GM19193 (cell line): Measurements from ENCODE around the gene ZNF169.

ENCODE experiments used
- POLR2A ChIP-seq: IDR thresholded peaks from 4 replicates; pipeline ENCODE4 v1.6.1; 2011; ENCODE audit not compliant: insufficient read depth, insufficient read length; ENCODE audit errors: extremely low read depth

Gene ZNF169

DNA sequence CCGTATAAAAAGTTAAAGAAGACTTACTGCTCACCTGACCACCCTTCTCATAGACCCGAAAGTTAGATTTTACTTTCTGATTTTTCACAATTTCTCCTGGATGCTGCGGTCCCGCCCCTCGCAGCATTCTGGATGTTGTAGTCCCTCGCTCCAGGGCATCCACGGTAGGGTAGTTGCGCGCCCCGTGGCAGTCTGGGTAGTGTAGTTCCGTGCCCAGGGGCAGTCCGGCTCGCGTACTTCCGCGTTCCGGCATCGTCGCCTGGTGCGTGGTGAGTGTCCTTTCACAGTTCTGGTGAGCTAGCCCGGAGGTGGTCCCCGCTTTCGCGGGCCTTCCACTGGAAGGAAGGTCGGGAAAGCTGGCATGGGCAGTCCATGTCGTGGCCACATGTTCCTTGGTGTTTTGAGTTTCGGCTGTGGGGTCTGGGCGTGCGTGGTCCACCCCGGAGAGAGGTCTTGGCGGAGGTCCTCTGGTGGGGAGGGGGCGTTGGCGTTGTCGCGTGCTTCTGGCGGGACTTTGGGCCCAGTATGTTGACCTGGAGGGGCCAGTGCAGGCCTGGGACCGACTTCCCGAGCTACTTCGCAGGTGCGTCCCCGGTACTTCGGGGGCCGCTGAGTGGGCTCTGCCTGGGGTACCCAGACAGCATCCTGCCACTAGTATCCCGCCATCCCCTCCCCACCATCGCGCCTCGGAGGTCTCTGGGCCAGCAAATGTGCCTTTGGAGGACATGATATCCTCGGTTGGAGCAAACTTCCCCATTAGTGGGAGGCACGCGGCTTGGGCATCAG lies at the start of gene ZNF169:
TSS of gene ZNF169 (plus strand) at position 222 of the 786 bp plus-strand sequence. CDS start 19,515 bp downstream, outside the sequence.
- TF ChIP-seq POLR2A, result peak; percentile 86

DNA sequence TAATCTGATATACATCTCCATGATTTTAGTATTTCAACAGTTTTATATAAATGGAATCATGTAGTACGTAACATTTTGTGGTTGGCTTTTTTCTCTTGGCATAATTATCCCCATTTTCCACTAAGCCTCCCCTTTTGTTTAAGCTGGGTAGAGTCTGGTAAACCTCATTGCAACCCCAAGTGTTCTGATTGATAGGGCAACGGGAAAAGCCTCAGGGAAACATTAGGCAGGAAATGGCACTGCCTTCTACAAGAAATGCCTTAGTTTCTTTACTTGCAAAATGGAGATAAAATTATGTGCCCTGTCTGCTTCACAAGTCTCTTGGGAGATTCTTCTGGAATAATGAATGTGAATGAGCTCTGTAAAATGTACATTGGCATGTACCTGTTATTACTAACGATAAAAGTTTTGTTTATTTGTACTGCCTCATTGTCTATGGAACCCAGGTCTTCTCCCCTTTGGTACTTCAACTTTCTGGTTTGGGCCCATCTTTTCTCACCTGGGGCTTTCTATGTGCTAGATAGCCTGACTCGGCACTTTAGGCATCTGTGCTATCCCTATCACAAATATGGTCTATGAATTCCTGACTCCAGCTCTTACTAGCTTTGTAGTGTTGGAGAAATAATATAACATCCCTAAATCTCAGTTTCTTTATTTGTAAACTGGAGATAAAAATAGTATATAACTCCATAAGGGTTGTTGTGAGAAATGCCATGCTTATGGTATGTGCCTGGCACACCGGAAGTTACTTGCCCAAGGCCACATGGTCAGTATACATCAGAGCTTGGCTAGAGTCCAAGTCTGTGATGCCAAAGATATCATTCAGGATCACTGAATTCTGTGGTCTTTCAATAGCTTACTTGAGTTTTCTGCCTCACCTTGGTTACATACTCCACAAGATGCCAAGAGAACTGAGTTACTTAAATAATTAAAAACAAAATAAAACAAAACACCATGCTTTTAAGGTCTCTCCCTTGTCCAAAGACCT lies 48.2 kb upstream of the ZNF169 start:
- no peak for TF ChIP-seq POLR2A

DNA sequence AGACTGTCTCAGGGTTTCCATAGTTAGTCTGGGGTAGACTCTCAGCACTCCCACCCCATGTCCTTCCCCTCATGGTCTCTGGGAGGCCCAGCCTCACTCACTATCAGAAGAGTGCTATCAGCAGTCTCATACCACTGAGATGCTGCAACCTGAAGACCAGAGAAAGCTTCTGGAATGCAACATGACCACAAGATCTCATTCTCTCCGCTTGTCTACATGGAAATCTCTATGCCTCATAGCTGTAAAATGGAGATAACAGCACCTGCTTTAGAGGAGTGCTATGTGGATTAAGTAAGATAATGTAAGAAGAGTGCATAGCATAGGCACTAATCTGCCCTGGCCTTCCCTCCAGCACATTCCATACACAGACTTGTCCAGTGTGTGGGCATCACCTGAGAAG lies 47.0 kb upstream of the ZNF169 start:
- TF ChIP-seq POLR2A, result no peak

DNA sequence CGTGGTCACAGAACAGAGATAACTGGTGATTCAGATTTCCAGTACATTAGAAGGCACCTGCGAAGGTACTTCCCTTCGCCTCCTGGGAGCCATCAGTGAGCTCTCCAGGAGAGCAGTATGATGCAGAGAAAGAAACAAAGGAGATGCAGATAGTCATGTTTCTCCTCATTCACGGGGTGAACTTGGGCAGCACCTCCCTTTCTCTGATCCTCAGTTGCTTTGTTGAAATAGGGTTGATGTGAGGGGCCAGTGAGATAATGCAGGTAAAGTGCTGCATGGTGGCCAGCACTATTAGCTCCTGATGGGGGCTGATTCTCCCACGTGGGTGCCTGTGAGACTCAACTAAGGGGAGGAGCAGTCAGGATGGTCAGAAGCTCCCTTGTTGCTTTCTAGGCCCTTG lies 46.6 kb upstream of the ZNF169 start:
- no peak for TF ChIP-seq POLR2A

DNA sequence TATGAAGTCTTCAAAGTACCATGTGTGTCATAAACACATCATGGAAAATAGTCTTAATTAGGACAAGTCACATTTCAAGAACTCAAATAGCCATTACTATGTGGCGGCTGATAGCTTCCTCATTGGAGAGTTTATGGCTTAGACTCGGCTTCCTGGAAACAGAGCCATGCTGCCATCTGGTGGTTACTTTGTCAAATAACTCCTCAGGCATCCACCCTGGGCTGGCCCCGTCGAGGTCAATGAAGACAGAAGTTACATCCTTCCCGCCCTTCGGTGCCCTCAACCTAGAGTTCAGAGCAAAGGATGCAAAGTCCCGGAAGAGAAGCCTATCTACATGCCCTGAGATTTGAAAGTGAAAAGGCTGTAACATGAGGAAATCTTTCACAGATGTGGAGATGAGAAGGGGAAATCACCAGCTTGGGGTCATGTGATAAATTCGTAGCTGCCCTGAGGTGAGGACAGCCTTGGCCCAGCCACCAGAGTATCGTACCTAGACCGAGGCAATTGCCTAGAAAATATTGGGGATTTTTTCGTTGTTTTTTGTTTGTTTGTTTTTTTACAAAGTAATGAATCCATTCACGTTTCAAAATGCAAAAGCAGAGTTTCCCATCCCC lies 45.5 kb upstream of the ZNF169 start:
- TF ChIP-seq POLR2A, result no peak

DNA sequence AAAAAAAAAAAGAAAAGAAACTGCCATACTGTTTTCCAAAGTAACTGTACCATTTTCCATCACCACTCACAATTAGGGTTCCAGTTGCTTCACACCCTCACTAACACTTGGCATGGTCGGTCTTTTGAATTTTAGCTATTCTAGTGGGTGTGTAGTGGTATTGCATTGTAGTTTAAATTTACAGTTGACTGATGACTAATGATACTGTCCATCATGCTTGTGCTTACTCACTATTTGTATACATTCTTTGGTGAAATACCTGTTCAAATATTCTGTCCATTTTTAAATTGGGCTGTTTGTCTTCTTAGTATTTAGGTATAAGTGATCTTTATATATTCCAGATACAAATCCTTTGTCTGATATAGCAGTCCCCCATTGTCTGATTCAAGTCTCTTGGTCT lies 36.2 kb upstream of the ZNF169 start:
- no peak for TF ChIP-seq POLR2A

DNA sequence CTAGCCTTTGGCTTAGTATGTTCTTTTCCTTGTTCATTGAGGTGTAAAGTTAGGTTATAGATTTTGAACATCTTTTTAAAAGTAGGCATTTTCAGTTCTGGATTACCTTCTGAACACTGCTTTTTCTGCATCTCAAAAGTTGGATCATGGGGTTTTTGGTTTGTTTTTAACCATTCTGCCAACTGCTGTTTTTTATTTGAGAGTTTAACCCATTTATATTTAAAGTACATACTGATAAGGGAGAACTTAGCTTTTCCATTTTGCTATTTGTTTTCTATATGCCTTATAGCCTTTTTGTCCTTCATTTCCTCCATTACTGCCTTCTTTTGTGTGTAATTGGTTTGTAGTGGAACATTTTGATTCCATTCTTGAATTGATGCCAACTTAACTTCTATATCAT lies 30.5 kb upstream of the ZNF169 start:
- TF ChIP-seq POLR2A, result no peak

DNA sequence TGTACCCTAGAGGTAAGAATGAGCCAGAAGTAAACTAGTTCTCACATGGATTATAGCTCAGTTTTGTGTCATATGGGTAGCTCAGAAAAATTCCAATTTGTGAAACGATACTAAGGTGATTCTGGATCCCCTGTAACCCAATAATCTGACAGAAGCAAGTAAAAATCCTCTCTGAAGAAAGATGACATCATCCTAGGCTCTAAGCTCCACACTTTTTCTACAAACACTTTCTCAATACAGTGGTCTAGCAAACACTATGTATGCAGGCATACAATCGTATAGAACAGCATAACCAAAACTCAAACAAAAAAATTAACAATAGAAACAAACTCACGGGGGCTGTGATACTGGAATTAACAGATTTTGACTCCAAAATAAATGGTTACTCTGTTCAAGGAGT lies 26.7 kb upstream of the ZNF169 start:
- TF ChIP-seq POLR2A, result no peak

DNA sequence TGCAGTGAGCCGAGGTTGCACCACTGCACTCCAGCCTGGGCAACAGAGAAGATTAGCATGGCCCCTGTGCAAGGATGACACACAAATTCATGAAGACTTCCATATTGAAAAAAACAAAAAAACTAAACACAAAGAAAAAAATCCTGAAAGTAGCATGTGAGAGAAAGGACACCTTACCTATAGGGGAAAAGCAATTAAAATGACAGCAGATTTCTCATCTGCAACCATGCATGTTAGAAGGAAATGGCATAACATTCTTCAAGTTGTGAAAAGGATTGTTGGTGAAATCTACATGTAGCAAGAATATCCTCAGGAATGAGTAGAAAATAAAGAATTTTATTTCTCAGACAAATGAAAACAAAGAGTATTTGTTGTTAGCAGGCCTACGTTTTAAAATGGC lies 13.4 kb upstream of the ZNF169 start:
- no peak for TF ChIP-seq POLR2A

DNA sequence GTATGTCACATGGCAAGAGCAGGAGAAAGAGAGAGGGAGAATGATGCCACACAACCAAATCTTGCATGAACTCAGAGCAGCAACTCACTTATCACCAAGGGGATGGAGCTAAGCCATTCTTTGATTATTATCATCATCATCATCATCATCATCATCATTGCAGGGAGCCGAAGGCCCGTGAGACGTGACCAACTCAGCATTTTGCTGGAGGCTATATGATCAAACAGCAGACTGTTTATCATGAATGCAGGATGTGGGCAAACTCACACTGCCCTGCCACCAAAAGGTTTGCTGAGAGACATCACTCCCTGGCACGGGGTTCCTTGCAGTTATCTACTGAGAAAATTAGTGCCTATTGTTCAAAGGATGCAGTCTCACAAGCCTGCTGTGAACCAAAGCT lies 8.6 kb upstream of the ZNF169 start:
- no peak for TF ChIP-seq POLR2A

DNA sequence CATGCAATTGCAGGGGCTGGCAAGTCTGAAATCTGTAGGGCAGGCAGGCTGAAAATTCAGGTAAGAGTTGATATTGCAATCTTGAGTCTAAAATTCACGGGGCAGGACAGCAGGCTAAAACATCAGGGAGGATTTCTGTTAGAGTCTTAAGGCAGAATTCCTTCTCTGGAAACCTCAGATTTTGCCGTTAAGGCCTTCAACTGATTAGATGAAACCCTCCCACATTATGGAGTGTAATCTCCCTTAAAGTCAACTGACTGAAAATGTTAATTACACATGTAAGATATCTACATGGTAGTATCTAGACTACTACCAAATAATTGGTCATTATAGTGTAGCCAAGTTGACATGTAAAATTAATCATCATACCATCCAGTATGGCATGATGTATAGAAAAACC lies 3.1 kb upstream of the ZNF169 start:
- no peak for TF ChIP-seq POLR2A

DNA sequence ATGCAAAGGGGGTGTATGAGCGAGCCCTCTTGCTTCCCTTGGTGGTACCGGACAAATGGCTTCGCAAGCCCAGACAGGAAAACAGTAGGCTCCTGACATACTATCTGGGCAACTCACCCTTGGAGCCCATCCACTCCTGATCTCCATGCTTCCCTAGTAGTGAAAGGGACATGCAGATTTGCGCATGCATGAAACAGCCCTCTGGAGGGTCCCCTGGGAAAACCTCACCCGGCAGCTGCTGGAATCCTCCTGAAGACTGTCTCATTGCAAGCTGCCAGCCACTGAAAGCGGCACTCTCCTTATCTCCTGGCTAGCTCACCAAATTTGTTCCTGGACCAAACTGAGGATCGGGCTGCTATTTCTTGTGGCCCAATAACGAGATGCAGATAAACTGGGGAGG lies 10.2 kb downstream of the ZNF169 start:
- TF ChIP-seq POLR2A, result no peak

DNA sequence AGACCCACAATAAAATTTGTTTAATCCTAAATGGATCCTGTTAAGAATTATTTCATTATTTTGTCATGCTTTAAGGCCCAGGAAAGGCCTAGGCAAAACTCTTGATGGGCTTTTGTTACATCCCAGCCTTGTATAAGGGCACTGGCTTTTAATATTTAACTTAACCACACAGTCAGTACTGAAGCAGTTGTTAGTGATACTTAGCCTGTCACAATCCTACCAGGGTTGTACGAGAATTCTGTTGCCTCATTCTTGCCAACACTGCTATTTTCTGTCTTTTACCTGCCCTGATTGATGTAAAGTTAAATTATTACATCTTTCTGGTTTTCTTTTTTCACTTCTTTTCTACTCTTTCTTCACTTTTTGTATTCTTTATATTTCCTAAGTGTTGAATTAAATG lies 10.9 kb downstream of the ZNF169 start:
- TF ChIP-seq POLR2A, result no peak

DNA sequence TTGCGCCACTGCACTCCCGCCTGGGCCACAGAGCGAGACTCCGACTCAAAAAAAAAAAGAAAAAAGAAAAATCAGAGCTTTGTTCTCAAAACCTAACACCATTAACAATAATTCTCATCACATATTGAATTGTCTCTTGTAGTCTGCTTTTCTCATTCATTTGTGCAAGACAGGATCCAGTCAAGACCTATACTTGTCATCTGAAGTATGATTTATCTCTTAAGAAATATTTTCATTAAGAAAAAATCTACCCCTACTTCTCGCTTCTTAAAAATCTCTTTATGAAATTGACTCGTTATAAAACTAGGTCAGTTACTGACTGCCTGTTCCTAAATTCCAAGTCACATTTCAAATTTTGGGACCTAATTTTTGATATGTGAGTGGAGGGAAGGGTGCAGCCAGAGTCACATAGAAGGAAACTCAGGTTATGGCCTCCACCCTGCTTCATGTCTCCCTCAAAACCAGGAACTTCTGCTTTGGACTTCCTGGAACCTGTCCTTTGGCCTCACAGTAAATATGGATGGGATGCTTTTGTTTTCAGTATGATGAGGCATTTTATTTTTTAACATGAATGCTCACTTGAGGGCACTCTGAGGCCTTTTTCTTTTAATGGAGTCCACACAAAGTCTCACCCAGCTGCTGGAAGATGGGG lies 18.9 kb downstream of the ZNF169 start:
- TF ChIP-seq POLR2A, result no peak
